Stimulated activated CD4-positive, alpha-beta T cell treated with anti-CD3 and anti-CD28 coated beads, Interleukin-1b, Interleukin-23, amount 100 ng/mL, for 1 hour (primary cell): ENCODE results near the gene LY86.
"Not testable (repeated sequence)": the region's sequence is repeated elsewhere in the genome, so short reads cannot be mapped to it uniquely, and the experiment has no call there.

Source experiments
- DNase-seq, 2 donors: peaks; one replicate each; pipeline ENCODE4 v3.0.0-alpha.2; 2020; ENCODE audit warnings: low read depth in 2 of 2

LY86 gene

GRCh38 chr6:6654599-6655575 lies 66.4 kb downstream of the LY86 start:
- DNase-seq = no peak

GRCh38 chr6:6655805-6656251 lies 67.3 kb downstream of the LY86 start:
- no peak for DNase-seq

- no peak for DNase-seq
These were observed 67.8 kb downstream of the LY86 start for GRCh38 chr6:6656287-6656686.

- DNase-seq = no peak
These were observed 68.7 kb downstream of the LY86 start for GRCh38 chr6:6657085-6657819.

GRCh38 chr6:6657820-6658217 lies 69.3 kb downstream of the LY86 start:
- DNase-seq = no peak

- DNase-seq = no peak
These were observed 71.2 kb downstream of the LY86 start for GRCh38 chr6:6659600-6660327.

- no peak for DNase-seq
These were observed 72.0 kb downstream of the LY86 start for GRCh38 chr6:6660339-6661045.

- DNase-seq = no peak
These were observed 72.7 kb downstream of the LY86 start for GRCh38 chr6:6661191-6661590.

GRCh38 chr6:6661684-6662083 lies 73.2 kb downstream of the LY86 start:
- no peak for DNase-seq

GRCh38 chr6:6663421-6664135 lies 75.1 kb downstream of the LY86 start:
- DNase-seq = no peak

GRCh38 chr6:6665555-6666243 lies 77.2 kb downstream of the LY86 start:
- DNase-seq = no peak

- DNase-seq = not testable (repeated sequence)
These were observed 81.6 kb downstream of the LY86 start for GRCh38 chr6:6670150-6670549.

- no peak for DNase-seq
These were observed 86.4 kb downstream of the LY86 start for GRCh38 chr6:6674872-6675271.

- DNase-seq = peak; percentile 54 to 71
These were observed 88.5 kb downstream of the LY86 start for GRCh38 chr6:6676910-6677441.

GRCh38 chr6:6678185-6678671 lies 89.7 kb downstream of the LY86 start:
- no peak for DNase-seq

GRCh38 chr6:6678811-6679210 lies 90.3 kb downstream of the LY86 start:
- DNase-seq = no peak

GRCh38 chr6:6679633-6680032 lies 91.1 kb downstream of the LY86 start:
- no peak for DNase-seq

- DNase-seq = no peak
These were observed 92.0 kb downstream of the LY86 start for GRCh38 chr6:6680526-6680925.

- DNase-seq = no peak
These were observed 92.7 kb downstream of the LY86 start for GRCh38 chr6:6681075-6681849.
